Hypothalamus (tissue), 51 donors: ENCODE measurements around the gene CACNA1H.
"Not testable (repeated sequence)": the region's sequence is repeated elsewhere in the genome, so short reads cannot be mapped to it uniquely, and the experiment has no call there.

Source experiments
- DNase-seq, 51 donors: peaks; one replicate each; lab custom pipeline; 2025; lab: John Stamatoyannopoulos, UW

The CACNA1H gene

GRCh38 chr16:1184980-1185379 lies 32.1 kb downstream of the CACNA1H start:
- no peak for DNase-seq

DNA sequence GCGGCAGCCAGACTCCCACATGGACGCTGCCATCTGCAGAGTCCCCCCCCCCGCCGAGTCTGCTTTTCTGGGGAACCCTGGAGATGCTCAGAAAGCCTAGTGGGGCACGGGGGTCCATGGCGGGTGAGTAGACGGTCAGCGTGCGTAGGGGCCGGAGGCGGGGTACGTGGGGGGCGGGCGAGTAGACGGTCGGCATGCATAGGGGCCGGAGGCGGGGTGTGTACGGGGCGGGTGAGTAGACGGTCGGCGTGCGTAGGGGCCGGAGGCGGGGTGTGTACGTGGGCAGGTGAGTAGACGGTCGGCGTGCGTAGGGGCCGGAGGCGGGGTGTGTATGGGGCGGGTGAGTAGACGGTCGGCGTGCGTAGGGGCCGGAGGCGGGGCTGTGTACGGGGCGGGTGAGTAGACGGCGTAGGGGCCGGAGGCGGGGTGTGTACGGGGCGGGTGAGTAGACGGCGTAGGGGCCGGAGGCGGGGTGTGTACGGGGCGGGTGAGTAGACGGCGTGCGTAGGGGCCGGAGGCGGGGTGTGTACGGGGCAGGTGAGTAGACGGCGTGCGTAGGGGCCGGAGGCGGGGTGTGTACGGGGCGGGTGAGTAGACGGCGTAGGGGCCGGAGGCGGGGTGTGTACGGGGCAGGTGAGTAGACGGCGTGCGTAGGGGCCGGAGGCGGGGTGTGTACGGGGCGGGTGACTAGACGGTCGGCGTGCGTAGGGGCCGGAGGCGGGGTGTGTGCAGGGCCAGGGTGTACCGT lies 32.7 kb downstream of the CACNA1H start:
- peak in 6 of 51 donors; percentile 11 to 49 (median 21) for DNase-seq

DNA sequence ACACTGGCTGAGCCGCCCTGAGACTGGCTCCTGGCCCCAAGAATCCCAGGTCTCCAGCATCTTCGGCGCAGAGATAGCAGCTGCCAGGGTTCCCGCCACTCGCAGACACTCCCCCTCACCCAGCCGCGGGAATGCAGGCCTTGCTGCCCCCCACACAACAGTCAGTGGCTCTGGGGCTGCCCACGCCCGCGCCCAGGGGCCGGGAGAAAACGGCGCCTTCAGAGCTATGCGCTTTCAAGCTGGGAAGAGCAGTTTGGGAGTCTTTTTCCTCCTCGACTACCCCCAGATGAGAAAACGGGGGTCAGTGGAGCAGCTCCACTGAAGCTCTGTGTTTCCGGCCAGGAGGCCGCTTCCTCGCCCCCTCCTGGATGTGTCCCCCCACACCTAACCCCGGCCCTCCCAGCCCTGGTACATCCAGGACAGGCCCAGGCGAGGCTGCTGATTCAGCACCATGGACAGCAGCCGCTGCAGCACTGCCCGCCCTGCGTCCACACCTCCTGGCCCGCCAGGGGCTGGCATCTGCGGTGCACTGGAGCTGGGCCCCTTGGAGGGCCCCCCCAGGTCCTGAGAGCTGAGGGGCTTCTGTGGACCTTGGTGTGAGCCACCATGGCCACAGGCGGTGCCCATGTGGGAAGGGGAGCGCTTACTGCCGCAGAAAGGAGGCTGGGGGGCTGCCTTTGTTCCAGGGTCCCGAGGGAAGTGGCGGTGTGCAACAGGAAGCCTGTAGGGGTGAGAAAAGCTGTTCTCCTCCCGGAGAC lies 35.7 kb downstream of the CACNA1H start:
- peak in 13 of 51 donors; percentile 2 to 42 (median 10) for DNase-seq

DNA sequence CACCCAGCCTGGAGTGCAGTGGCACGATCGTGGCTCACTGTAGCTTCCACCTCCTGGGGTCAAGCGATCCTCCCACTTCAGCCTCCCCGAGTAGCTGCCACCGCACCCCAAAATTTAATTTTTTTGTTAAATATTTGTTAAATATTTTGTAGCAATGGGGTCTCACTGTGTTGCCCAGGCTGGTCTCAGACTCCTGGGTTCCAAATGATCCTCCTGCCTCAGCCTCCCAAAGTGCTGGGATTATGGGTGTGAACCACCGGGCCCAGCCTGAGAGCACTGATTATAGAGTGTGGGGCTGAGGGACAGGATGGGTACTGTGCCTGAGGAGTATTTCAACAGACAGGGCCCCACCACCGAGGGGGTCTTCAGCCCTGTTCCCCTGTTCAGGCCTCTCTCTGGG lies 36.5 kb downstream of the CACNA1H start:
- no peak for DNase-seq

DNA sequence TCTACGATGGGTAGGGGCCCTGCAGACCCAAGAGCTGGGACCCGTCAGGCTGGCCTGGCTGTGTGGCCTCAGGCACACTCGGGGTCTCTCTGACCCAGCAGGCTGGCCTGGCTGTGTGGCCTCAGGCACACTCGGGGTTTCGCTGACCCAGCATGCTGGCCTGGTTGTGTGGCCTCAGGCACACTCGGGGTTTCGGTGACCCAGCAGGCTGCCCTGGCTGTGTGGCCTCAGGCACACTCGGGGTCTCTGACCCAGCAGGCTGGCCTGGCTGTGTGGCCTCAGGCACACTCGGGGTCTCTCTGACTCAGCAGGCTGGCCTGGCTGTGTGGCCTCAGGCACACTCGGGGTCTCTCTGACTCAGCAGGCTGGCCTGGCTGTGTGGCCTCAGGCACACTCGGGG lies 37.9 kb downstream of the CACNA1H start:
- DNase-seq = not testable (repeated sequence)

DNA sequence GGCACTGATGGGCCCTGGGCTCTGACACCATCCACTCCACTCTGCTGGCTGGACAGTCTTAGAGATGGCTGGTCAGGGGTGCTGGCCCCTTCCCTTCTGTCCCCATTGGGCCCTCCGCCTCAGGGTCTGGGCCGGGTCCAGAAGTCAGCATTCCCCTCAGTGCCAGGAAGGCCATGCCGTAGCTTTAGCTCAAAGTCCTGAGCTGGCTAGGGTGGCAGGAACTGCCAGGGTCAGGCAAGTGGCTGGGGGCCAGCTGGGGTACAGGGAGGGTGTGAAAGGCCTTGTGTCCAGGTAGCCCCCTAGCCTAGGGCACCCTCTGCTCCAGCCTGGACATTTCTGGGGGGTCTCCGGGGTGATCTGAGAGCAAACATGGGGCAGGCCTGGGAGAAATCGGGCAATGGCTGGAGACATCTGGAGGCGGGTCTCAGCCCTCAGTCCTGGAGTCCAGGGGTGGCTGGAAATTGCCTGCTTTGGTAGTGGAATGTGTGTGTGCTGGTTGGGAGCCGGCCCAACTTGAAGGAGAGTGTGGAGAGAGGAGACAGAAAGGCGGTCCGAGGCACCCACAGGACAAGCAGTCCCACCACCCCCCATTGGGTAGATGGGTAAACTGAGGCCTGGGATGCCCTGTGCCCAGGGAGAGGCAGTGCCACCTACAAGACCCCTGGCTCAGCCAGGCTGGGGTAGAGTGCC lies 39.6 kb downstream of the CACNA1H start:
- DNase-seq = peak in 1 of 51 donors; percentile 28

DNA sequence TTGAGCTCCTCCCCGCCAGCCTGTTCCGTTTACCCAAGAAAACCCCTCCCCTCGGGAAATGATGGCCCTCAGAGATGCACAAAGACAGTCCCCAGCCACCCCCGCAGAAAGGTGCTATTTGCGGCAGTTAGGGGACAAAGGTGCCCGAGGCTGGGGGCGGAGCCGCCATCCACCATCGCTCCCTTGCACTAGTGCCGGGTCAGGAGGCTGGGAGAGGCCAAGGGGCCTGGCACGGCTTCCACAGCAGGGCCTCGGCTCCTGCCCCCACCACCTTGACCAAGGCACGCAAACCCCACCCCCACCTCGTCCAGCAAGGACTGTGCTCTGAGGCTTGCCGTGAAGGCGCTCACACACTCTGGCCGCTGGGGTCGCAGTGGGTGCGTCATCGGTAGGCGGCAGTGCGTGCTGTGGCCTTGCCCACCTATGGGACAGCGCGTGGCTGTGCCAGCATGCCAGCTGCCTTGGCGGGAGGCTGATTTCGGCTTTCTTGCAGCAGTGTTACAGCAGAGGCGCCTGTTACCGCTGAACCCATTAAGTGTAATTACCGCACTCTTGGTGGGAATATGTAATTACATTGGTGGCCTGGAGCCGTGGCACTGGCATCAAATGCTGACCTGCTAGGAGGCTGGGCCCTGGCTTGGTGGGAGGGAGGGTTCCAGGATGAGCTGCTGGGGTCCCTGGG lies 40.4 kb downstream of the CACNA1H start:
- peak in 9 of 51 donors; percentile 6 to 51 (median 12) for DNase-seq

DNA sequence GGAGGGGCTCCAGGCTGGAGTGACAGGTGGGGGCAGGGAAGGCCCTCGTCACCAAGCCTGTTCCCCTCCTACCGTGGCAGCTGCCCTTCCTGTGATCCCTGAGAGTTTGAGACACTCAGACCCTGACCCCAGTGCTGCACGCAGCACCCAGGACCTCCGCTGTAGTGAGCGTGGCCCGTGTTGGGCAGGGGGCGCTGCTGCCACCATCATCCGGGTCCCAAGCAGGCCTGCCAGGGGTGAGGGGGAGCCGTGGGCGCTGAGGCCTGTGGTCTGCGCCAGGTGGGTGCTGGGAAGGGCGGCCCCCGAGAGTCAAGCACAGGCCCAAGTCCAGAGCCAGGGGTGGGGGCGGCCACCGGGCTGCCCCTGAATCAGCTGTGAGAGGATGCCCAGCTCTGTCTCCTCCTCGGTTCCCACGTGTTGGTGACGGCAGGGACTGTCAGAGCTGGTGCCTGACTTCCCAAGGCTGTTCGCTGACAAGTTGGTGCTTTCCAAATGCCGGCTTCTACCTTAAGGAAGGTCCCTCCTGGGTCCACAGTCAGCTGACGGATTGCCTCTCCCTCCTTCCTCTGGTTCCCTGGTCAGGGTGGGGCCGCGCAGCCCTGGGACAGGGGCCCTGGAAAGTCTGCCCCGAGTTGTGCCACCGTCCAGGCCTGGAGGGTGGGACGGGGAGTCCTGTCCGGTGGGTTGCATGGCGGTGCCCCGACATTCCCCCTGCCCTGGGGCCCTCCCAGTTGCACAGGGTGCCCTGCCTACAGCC lies 41.1 kb downstream of the CACNA1H start:
- DNase-seq = peak in 1 of 51 donors; percentile 47

DNA sequence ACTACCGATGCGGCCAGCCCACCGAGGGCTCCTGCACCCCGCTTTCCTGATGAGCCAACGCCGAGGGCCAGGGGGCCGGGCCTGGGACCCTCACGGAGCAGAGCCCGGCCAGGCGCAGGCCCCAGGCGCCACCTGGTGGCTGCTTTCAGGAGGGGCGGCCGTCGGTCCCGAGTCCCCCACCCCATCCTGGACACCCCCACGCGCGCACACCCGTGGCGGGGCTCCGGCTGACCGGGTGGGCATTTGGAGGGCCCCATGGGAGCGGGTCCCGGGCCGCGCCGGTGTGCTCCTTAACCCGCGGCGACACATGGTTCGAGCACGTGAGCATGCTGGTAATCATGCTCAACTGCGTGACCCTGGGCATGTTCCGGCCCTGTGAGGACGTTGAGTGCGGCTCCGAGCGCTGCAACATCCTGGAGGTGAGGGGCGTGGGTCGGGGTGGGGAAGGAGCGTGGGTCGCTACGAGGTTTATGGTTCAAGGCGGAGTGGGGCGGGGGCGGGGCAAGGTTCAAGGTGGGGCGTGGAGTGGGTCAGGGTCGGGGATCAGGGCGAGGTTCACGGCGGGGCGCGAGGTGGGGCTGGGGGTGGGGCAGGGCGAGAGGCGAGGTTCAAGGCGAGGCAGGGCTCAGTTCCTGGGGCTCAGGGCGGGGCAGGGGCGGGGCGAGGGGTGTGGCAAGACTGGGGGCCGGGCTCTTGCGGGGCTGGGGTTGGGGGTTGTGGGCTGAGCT lies 41.9 kb downstream of the CACNA1H start:
- DNase-seq = peak in 3 of 51 donors; percentile 1 to 26 (median 10)

DNA sequence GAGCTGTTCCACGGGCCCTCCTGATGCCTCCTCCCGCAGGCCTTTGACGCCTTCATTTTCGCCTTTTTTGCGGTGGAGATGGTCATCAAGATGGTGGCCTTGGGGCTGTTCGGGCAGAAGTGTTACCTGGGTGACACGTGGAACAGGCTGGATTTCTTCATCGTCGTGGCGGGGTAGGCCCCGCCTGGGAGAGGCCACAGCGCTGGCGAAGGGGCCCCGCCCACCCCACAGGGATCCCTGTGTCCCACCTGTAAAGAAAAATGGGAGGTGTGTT lies 42.4 kb downstream of the CACNA1H start:
- no peak for DNase-seq

DNA sequence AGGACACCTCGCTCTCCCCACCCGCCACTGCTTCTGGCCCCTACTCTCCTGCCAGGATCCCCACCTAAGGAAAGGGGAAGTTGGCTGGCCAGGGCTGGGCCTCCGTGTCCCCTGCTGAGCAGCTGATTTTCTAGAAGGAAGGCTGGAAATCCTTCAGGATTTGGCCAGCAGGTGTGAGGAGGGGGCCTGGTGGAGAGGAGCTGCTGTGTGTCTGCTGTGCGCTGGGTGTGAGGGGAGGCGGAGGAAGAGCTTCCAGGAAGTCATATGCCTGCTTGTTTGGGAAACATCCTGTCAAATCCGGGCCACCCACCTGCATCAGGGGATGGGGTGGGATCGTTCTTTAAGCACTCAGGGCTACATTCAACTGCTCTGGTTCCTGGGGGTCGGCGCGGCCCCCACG lies 43.6 kb downstream of the CACNA1H start:
- DNase-seq = no peak

- DNase-seq = no peak
Observed at GRCh38 chr16:1197237-1197866, 44.4 kb downstream of the CACNA1H start.

- DNase-seq = no peak
Observed at GRCh38 chr16:1198194-1198593, 45.3 kb downstream of the CACNA1H start.

DNA sequence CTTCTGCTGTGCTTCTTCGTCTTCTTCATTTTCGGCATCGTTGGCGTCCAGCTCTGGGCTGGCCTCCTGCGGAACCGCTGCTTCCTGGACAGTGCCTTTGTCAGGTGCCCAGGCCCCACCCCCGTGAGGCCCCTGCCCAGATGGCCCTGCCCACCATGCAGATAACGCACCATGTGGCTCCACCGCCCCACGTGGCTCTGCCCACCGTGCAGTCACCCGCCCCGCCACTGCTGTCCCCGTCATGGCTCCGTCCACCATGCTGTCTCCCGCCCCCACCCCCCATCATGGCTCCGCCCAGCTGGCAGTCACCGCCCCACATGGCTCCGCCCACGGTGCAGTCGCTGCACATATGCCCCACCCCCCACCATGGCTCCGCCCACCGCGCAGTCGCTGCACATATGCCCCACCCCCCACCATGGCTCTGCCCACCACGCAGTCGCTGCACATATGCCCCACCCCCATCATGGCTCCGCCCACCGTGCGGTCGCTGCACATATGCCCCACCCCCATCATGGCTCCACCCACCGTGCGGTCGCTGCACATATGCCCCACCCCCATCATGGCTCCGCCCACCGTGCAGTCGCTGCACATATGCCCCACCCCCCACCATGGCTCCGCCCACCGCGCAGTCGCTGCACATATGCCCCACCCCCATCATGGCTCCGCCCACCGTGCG lies 45.9 kb downstream of the CACNA1H start:
- DNase-seq = not testable (repeated sequence)

DNA sequence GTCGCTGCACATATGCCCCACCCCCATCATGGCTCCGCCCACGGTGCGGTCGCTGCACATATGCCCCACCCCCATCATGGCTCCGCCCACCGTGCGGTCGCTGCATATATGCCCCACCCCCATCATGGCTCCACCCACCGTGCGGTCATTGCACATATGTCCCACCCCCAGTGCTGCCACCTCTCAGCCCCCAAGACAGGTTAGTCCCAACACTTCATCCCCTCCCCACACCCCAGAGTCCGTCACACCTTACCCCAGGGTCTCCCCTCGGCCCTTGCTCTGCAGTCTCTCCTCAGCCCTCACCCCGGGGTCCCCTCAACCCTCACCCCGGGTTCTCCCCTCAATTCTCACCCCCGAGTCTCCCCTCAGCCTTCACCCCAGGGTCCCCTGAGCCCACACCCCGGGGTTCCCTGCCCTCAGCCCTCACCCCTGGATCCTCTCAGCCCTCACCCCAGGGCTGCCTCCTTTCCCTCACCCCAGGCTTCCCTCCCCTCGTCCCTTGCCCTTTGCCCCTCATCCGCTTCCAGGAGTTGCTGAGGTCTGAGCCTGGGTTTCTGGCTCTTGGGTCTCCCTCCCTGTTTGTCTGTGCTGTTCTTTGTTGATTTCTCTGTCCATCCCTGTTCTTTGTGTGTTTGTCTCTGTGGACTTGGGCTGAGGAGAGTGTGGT lies 46.6 kb downstream of the CACNA1H start:
- no peak for DNase-seq

DNA sequence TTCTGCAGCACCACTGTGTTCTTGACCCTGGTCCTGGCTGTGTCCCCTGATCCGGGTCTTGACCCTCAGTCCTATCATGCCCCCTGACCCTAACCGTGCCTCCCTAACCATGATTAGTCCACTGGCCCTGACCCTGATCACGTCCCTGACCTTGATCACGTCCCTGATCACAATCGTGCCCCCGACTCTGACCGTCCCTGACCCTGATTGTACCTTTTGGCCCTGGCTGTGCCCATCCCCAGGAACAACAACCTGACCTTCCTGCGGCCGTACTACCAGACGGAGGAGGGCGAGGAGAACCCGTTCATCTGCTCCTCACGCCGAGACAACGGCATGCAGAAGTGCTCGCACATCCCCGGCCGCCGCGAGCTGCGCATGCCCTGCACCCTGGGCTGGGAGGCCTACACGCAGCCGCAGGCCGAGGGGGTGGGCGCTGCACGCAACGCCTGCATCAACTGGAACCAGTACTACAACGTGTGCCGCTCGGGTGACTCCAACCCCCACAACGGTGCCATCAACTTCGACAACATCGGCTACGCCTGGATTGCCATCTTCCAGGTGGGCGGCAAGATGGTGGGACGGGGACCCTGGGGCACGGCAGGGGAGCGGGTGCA lies 47.2 kb downstream of the CACNA1H start:
- DNase-seq = no peak

- DNase-seq = no peak
Observed at GRCh38 chr16:1201444-1201843, 48.5 kb downstream of the CACNA1H start.

- DNase-seq = no peak
Observed at GRCh38 chr16:1202274-1202673, 49.4 kb downstream of the CACNA1H start.
